NK-92 treated with Interleukin-12 subunit alpha and Interleukin-12 subunit beta, amount 100 ng/mL, for 24 hours (cell line): ENCODE measurements around the gene FAP.

Experiments
- DNase-seq: peaks from one replicate; lab custom pipeline; 2025; lab: John Stamatoyannopoulos, UW

FAP gene

GRCh38 chr2:162243294-162243693, at the start of gene FAP:
Gene FAP, minus strand, starts transcription at chr2:162243445. Its CDS starts 118 bp downstream, at chr2:162243327.
- DNase-seq: no peak

GRCh38 chr2:162291748-162292147, 48.5 kb upstream of the FAP start:
- no peak for DNase-seq

- no peak for DNase-seq
Observed at GRCh38 chr2:162282765-162283425, 39.6 kb upstream of the FAP start.

GRCh38 chr2:162280654-162281053, 37.4 kb upstream of the FAP start:
- DNase-seq: no peak

GRCh38 chr2:162277381-162277780, 34.1 kb upstream of the FAP start:
- no peak for DNase-seq

GRCh38 chr2:162267996-162268395, 24.8 kb upstream of the FAP start:
- no peak for DNase-seq

GRCh38 chr2:162267496-162267895, 24.3 kb upstream of the FAP start:
- no peak for DNase-seq

- DNase-seq: no peak
Observed at GRCh38 chr2:162266460-162266760, 23.2 kb upstream of the FAP start.

GRCh38 chr2:162265666-162266459, 22.6 kb upstream of the FAP start:
- no peak for DNase-seq

GRCh38 chr2:162261032-162261945, 18.0 kb upstream of the FAP start:
- no peak for DNase-seq

- no peak for DNase-seq
Observed at GRCh38 chr2:162258686-162259085, 15.4 kb upstream of the FAP start.

- DNase-seq: no peak
Observed at GRCh38 chr2:162258169-162258568, 14.9 kb upstream of the FAP start.

- no peak for DNase-seq
Observed at GRCh38 chr2:162257425-162257824, 14.2 kb upstream of the FAP start.

- DNase-seq: no peak
Observed at GRCh38 chr2:162256591-162256991, 13.3 kb upstream of the FAP start.

- DNase-seq: no peak
Observed at GRCh38 chr2:162254236-162254871, 11.1 kb upstream of the FAP start.

- no peak for DNase-seq
Observed at GRCh38 chr2:162253435-162253834, 10.2 kb upstream of the FAP start.

- no peak for DNase-seq
Observed at GRCh38 chr2:162252153-162252552, 8.9 kb upstream of the FAP start.

GRCh38 chr2:162245781-162246180, 2.5 kb upstream of the FAP start:
- DNase-seq: no peak

- DNase-seq: no peak
Observed at GRCh38 chr2:162245061-162245460, 1.8 kb upstream of the FAP start.

- DNase-seq: no peak
Observed at GRCh38 chr2:162244541-162245031, 1.3 kb upstream of the FAP start.

- DNase-seq: no peak
Observed at GRCh38 chr2:162243715-162244114, 470 bp upstream of the FAP start.
